Caco-2 (cell line): ENCODE measurements around the gene CATSPER1. TPM values are rescaled to one million over a fixed set of nuclear protein-coding genes. Genes with fewer than 3 reads are reported as not detected.
A peak's percentile ranks its signal among the peaks of the same experiment; 100 is the strongest.

Source experiments
- BruUV-seq: library from RNA; stranded (reverse); fragments of 400-500 nt; replicated peaks from 2 replicates; lab custom pipeline; 2021; lab: Mats Ljungman, UMichigan
- CTCF ChIA-PET: fragments of 300-600 bp; sonication (Branson Sonifier 250); formaldehyde crosslinking; loops from one replicate; lab custom pipeline; 2022; ENCODE audit warnings: antibody characterized with exemption; lab: Charles Lee
- POLR2A ChIA-PET: fragments of 300-600 bp; sonication (Branson Sonifier 250); formaldehyde crosslinking; loops from one replicate; lab custom pipeline; 2022; ENCODE audit warnings: antibody characterized with exemption; lab: Charles Lee
- DNase-seq, 2 experiments: peaks; one replicate each; pipeline versions ENCODE4 v3.0.0 to v3.0.0-alpha.2; 2020 to 2022
- H3K27me3 ChIP-seq: replicated peaks from 2 replicates; pipeline ENCODE4 v1.6.0; 2011; ENCODE audit warnings: low read length; ENCODE audit not compliant: control insufficient read depth, insufficient read depth
- H3K36me3 ChIP-seq: 2 replicates; pipeline ENCODE4 v1.5.1; 2011; ENCODE audit warnings: low read length; ENCODE audit not compliant: control insufficient read depth, insufficient read depth
- H3K4me1 ChIP-seq: fragments of 250-450 bp; sonication (Bioruptor Pico); 2 replicates; pipeline ENCODE4 v1.5.1; 2020; ENCODE audit warnings: mild to moderate bottlenecking
- H3K4me3 ChIP-seq: 2 replicates; pipeline ENCODE4 v1.5.1; 2011; ENCODE audit warnings: low read depth, mild to moderate bottlenecking, control low read depth, low read length
- H3K9me3 ChIP-seq: fragments of 250-450 bp; sonication (Bioruptor Pico); 2 replicates; pipeline ENCODE4 v1.5.1; 2020; ENCODE audit warnings: mild to moderate bottlenecking, moderate library complexity
- H3K27ac Mint-ChIP-seq: one replicate; pipeline ENCODE4 v1.8.0; 2022; ENCODE audit warnings: mixed read lengths; ENCODE audit not compliant: unreplicated experiment
- H3K27me3 Mint-ChIP-seq: one replicate; pipeline ENCODE4 v1.8.0; 2022; ENCODE audit warnings: mixed read lengths; ENCODE audit not compliant: insufficient read depth, unreplicated experiment
- H3K36me3 Mint-ChIP-seq: one replicate; pipeline ENCODE4 v1.8.0; 2022; ENCODE audit warnings: mild to moderate bottlenecking, mixed read lengths; ENCODE audit not compliant: insufficient read depth, unreplicated experiment
- H3K4me1 Mint-ChIP-seq: one replicate; pipeline ENCODE4 v1.8.0; 2022; ENCODE audit warnings: low read depth, mixed read lengths; ENCODE audit not compliant: unreplicated experiment
- H3K4me3 Mint-ChIP-seq: one replicate; pipeline ENCODE4 v1.8.0; 2022; ENCODE audit warnings: mild to moderate bottlenecking, moderate library complexity, mixed read lengths; ENCODE audit not compliant: unreplicated experiment
- H3K9me3 Mint-ChIP-seq: one replicate; pipeline ENCODE4 v1.8.0; 2022; ENCODE audit warnings: mixed read lengths; ENCODE audit not compliant: unreplicated experiment
- CTCF ChIP-seq, 2 experiments: fragments of 200-600 bp in 1 of 2; IDR thresholded peaks; 1 replicate in 1 of 2; 2 replicates in 1 of 2; pipeline versions ENCODE4 v1.5.1 to v1.8.0; 2011 to 2022; ENCODE audit warnings: antibody characterized with exemption in 1 of 2, control low read depth in 1 of 2, inconsistent platforms in 1 of 2, low read depth in 1 of 2, low read length in 1 of 2, mild to moderate bottlenecking in 1 of 2, moderate library complexity in 1 of 2; ENCODE audit not compliant: insufficient read depth in 1 of 2, severe bottlenecking in 1 of 2, unreplicated experiment in 1 of 2
- intact Hi-C: fragments of 100-400 bp; cut with micrococcal nuclease; formaldehyde crosslinking; loops from one replicate; pipeline ENCODE4 v1.10.0; 2022; ENCODE audit not compliant: unreplicated experiment
- total RNA-seq: library from RNA; stranded (reverse); gene quantifications from 2 replicates; pipeline ENCODE4 v1.2.3, GENCODE V29; 2022

CATSPER1 gene
- total RNA-seq, 1 experiment from 2014 or later, result not detected

- CTCF ChIA-PET, result no interaction called here
- BruUV-seq, result no TSS peak
- Histone ChIP-seq H3K27me3 (no peaks in the 10 kb centered on the region), H3K36me3 (peaks cover 2% of the 10 kb centered on the region), H3K4me3 (no peak overlapping the region), H3K4me1 (no peaks in the 10 kb centered on the region), H3K9me3 (no peaks in the 10 kb centered on the region)
- Mint-ChIP-seq H3K4me3 (no peak overlapping the region), H3K4me1 (no peaks in the 10 kb centered on the region), H3K27me3 (no peaks in the 10 kb centered on the region), H3K36me3 (peaks cover 48% of the 10 kb centered on the region), H3K27ac (no peak overlapping the region), H3K9me3 (no peaks in the 10 kb centered on the region)
- no peak for DNase-seq
- POLR2A ChIA-PET, result no interaction called here
- intact Hi-C loops, result no loop called here
- no peak for TF ChIP-seq CTCF (IDR thresholded peaks at IDR 0.05; ENCODE audit: insufficient read depth in 1 of 2, low read depth in 1 of 2, low read length in 1 of 2, severe bottlenecking in 1 of 2, unreplicated experiment in 1 of 2)
These were observed 34.2 kb downstream of the CATSPER1 start for GRCh38 chr11:65992056-65992455.

GRCh38 chr11:65988791-65989592 is 37.3 kb downstream of the CATSPER1 start:
- Histone ChIP-seq H3K27me3 (no peaks in the 10 kb centered on the region), H3K36me3 (peaks cover 2% of the 10 kb centered on the region), H3K4me3 (no peak overlapping the region), H3K9me3 (no peaks in the 10 kb centered on the region), H3K4me1 (no peaks in the 10 kb centered on the region)
- H3K9me3 Mint-ChIP-seq, result no peaks in the 10 kb centered on the region
- no TSS peak for BruUV-seq
- intact Hi-C loops, result loop anchor here (1.0 to 5.0 kb wide), 6 partner anchors 33 to 283 kb away; partner anchors contain the start of gene FIBP
- H3K27ac Mint-ChIP-seq, result no peak overlapping the region
- ChIA-PET POLR2A (interaction anchor here (0.5 kb wide), 1 partner anchor 101 kb away, joined by 10 read pairs; the partner anchor contains the start of gene FIBP), CTCF (interaction anchor here (0.5 to 2.6 kb wide), 13 partner anchors 23 to 282 kb away, joined by 3 to 26 read pairs (median 5); partner anchors contain the start of genes CCDC85B, CST6, FIBP and MUS81)
- peaks cover 27% of the 10 kb centered on the region for H3K36me3 Mint-ChIP-seq
- peak; percentile 91 to 93 for DNase-seq
- no peaks in the 10 kb centered on the region for H3K27me3 Mint-ChIP-seq
- H3K4me3 Mint-ChIP-seq, result no peak overlapping the region
- TF ChIP-seq CTCF (IDR thresholded peaks at IDR 0.05; ENCODE audit: insufficient read depth in 1 of 2, low read depth in 1 of 2, low read length in 1 of 2, severe bottlenecking in 1 of 2, unreplicated experiment in 1 of 2), result peak; percentile 94 to 97
- no peaks in the 10 kb centered on the region for H3K4me1 Mint-ChIP-seq

GRCh38 chr11:65987336-65987735 is 38.9 kb downstream of the CATSPER1 start:
- no peaks in the 10 kb centered on the region for H3K4me1 Mint-ChIP-seq
- no peak overlapping the region for H3K4me3 Mint-ChIP-seq
- no peak for DNase-seq
- no peak for TF ChIP-seq CTCF (IDR thresholded peaks at IDR 0.05; ENCODE audit: insufficient read depth in 1 of 2, low read depth in 1 of 2, low read length in 1 of 2, severe bottlenecking in 1 of 2, unreplicated experiment in 1 of 2)
- H3K36me3 Mint-ChIP-seq, result peaks cover 23% of the 10 kb centered on the region
- no peak overlapping the region for H3K27ac Mint-ChIP-seq
- no peaks in the 10 kb centered on the region for H3K27me3 ChIP-seq
- intact Hi-C loops, result loop anchor here (5.0 kb wide), 2 partner anchors 75 to 160 kb away; no protein-coding TSS in a partner anchor
- H3K27me3 Mint-ChIP-seq, result no peaks in the 10 kb centered on the region
- peaks cover 2% of the 10 kb centered on the region for H3K36me3 ChIP-seq
- no peak overlapping the region for H3K4me3 ChIP-seq
- H3K4me1 ChIP-seq, result no peaks in the 10 kb centered on the region
- H3K9me3 Mint-ChIP-seq, result no peaks in the 10 kb centered on the region
- ChIA-PET POLR2A (interaction anchor here (0.5 to 0.8 kb wide), 2 partner anchors 17 to 276 kb away, joined by 8 read pairs; no protein-coding TSS in a partner anchor), CTCF (interaction anchor here (1.0 kb wide), 1 partner anchor 97 kb away, joined by 4 read pairs; the partner anchor contains the start of gene CCDC85B)
- BruUV-seq, result no TSS peak
- H3K9me3 ChIP-seq, result no peaks in the 10 kb centered on the region
